ENCODE data around the gene HKDC1. TPM values are rescaled to one million over a fixed set of nuclear protein-coding genes. Genes with fewer than 3 reads are reported as not detected.
A peak's percentile ranks its signal among the peaks of the same experiment; 100 is the strongest.

The HKDC1 gene
- total RNA-seq, 1 donor from 2014 or later = not detected

DNA sequence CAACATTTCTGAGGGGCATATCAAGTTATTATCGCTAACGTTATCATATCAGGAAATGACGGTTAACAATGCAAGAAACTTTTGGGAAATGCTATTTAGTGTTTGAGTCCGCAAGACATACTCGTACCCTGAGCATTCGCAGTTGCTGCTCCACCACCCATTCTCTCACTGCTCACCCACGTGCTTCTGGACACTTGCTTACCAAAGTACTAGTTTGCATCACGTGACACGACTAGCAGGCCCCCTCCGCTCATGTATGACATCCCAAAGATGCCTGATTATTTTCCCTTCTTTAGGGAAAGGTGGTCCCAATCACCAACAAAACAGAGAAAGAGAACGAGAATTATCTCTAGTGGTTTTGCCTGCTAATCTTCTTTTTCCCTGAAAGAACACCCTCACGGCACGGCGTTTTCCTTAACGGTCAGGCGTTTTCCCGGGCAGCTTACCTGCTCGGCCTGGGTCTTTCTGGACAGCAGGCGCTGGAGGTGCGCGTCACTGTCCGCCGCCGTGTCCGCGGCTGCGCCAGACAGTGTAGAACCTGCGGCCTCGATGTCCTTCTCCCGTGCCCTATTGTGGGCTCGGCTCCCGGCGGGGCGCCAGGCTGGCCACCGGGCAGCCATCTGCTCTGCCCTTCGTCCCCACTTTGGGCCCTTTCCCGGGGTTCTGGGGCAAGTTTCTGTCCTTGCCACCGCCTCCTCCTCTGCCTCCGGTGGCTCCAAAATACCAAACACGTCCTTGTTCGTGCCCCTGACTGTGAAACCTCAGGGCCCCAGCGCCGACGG, 40.2 kb upstream of the HKDC1 start, which contains the start of gene SUPV3L1:
Gene SUPV3L1, plus strand, starts transcription at position 492 of the 782 bp plus-strand sequence. Its CDS starts 58 bp downstream, at position 550.
- Mint-ChIP-seq H3K27ac (ENCODE audit: unreplicated experiment) (peak within 1 kb of the TSS; percentile 100), H3K4me1 (ENCODE audit: low read depth, unreplicated experiment) (peaks cover 14% of the 10 kb centered on the region), H3K4me3 (ENCODE audit: unreplicated experiment) (peak within 1 kb of the TSS; percentile 98), H3K9me3 (ENCODE audit: unreplicated experiment) (peaks cover 15% of the 10 kb centered on the region), H3K36me3 (ENCODE audit: unreplicated experiment) (no peaks in the 10 kb centered on the region), H3K27me3 (ENCODE audit: unreplicated experiment) (peaks cover 6% of the 10 kb centered on the region)
- DNase-seq = peak; percentile 85
- TF ChIP-seq, protein P1, sequence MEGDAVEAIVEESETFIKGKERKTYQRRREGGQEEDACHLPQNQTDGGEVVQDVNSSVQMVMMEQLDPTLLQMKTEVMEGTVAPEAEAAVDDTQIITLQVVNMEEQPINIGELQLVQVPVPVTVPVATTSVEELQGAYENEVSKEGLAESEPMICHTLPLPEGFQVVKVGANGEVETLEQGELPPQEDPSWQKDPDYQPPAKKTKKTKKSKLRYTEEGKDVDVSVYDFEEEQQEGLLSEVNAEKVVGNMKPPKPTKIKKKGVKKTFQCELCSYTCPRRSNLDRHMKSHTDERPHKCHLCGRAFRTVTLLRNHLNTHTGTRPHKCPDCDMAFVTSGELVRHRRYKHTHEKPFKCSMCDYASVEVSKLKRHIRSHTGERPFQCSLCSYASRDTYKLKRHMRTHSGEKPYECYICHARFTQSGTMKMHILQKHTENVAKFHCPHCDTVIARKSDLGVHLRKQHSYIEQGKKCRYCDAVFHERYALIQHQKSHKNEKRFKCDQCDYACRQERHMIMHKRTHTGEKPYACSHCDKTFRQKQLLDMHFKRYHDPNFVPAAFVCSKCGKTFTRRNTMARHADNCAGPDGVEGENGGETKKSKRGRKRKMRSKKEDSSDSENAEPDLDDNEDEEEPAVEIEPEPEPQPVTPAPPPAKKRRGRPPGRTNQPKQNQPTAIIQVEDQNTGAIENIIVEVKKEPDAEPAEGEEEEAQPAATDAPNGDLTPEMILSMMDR (IDR thresholded peaks at IDR 0.05; ENCODE audit: partially characterized antibody, unreplicated experiment) = no peak

DNA sequence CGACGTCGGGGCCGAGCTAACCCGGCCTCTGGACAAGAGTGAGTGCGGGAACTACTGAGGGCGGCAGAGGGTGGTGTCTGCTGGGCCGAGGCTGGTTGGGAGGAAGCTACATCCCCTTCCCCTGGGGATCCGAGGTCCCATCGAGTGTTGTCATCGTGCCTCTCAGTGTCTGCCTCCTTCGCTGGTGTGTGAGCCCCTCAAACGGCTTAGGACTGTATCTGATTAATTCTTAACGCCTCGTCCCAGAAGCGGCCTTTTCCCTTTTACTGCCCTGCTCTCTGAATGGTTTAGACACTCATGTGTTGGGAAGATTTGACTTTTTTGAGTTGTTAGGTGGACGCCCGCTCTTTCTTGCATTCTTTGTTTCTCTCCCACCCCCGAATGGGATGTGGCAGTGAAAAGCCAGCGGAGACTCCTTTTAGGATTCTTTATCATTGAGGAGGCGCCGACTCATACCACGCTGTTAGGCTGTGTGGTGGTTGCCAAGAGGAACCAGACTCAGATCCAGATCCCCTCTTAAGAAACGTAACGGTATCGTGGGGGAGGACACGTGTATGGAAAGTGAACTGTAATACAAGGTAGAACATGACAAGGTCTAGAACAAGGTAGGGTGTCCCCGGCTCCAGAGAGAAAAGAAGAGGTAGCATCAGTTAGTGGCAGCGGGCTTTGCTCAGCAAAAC, 39.5 kb upstream of the HKDC1 start:
- peak overlapping the region; percentile 100 for H3K27ac Mint-ChIP-seq (ENCODE audit: unreplicated experiment)
- TF ChIP-seq, protein P1 (IDR thresholded peaks at IDR 0.05; ENCODE audit: partially characterized antibody, unreplicated experiment) = no peak
- no peaks in the 10 kb centered on the region for H3K36me3 Mint-ChIP-seq (ENCODE audit: unreplicated experiment)
- peak; percentile 67 for DNase-seq
- peaks cover 6% of the 10 kb centered on the region for H3K27me3 Mint-ChIP-seq (ENCODE audit: unreplicated experiment)
- H3K4me3 Mint-ChIP-seq (ENCODE audit: unreplicated experiment) = peak overlapping the region; percentile 98
- peaks cover 14% of the 10 kb centered on the region for H3K4me1 Mint-ChIP-seq (ENCODE audit: low read depth, unreplicated experiment)
- H3K9me3 Mint-ChIP-seq (ENCODE audit: unreplicated experiment) = peaks cover 15% of the 10 kb centered on the region

DNA sequence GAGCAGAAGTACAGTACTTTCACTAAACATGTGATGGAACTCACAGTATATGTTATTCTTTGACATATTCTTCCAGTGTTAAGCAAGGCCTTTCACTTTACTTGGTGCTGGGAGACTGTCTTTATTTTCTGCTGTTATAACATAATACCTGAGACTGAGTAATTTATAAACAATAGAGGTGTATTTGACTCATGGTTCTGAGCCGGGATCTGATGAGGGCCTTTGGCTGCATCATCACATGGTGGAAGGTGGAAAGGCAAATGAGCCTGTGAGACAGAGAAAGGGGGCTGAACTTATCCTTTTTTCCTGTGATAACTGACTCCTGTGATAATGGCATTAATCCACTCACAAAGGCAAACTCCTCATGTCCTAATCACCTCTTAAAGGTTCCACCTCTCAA, 38.7 kb upstream of the HKDC1 start:
- Mint-ChIP-seq H3K27me3 (ENCODE audit: unreplicated experiment) (peaks cover 5% of the 10 kb centered on the region), H3K36me3 (ENCODE audit: unreplicated experiment) (no peaks in the 10 kb centered on the region), H3K9me3 (ENCODE audit: unreplicated experiment) (peaks cover 15% of the 10 kb centered on the region), H3K27ac (ENCODE audit: unreplicated experiment) (no peak overlapping the region), H3K4me1 (ENCODE audit: low read depth, unreplicated experiment) (peaks cover 14% of the 10 kb centered on the region), H3K4me3 (ENCODE audit: unreplicated experiment) (peak overlapping the region; percentile 98)
- TF ChIP-seq, protein P1 (IDR thresholded peaks at IDR 0.05; ENCODE audit: partially characterized antibody, unreplicated experiment) = no peak
- DNase-seq = no peak

DNA sequence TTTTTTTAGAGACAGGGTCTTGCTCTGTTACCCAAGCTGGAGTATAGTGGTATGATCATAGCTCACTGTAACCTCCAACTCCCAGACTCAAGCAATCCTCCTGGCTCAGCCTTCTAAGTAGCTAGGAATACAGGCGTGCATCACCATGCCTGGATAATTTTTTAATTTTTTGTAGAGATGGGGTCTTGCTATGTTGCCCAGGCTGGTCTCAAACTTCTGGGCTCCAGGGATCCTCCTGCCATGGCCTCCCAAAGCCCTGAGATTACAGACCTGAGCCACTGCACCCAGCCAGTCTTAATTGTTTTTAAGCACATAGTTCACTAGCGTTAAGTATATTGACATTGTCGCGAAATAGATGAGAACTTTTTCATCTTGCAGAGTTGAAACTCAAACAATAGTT, 38.1 kb upstream of the HKDC1 start:
- peaks cover 5% of the 10 kb centered on the region for H3K27me3 Mint-ChIP-seq (ENCODE audit: unreplicated experiment)
- peaks cover 15% of the 10 kb centered on the region for H3K9me3 Mint-ChIP-seq (ENCODE audit: unreplicated experiment)
- peaks cover 14% of the 10 kb centered on the region for H3K4me1 Mint-ChIP-seq (ENCODE audit: low read depth, unreplicated experiment)
- no peak overlapping the region for H3K4me3 Mint-ChIP-seq (ENCODE audit: unreplicated experiment)
- TF ChIP-seq, protein P1 (IDR thresholded peaks at IDR 0.05; ENCODE audit: partially characterized antibody, unreplicated experiment) = no peak
- no peak overlapping the region for H3K27ac Mint-ChIP-seq (ENCODE audit: unreplicated experiment)
- no peak for DNase-seq
- H3K36me3 Mint-ChIP-seq (ENCODE audit: unreplicated experiment) = no peaks in the 10 kb centered on the region

GRCh38 chr10:69186524-69186923, 33.6 kb upstream of the HKDC1 start:
- Mint-ChIP-seq H3K4me1 (ENCODE audit: low read depth, unreplicated experiment) (peaks cover 4% of the 10 kb centered on the region), H3K27me3 (ENCODE audit: unreplicated experiment) (no peaks in the 10 kb centered on the region), H3K36me3 (ENCODE audit: unreplicated experiment) (no peaks in the 10 kb centered on the region), H3K9me3 (ENCODE audit: unreplicated experiment) (no peaks in the 10 kb centered on the region), H3K27ac (ENCODE audit: unreplicated experiment) (no peak overlapping the region), H3K4me3 (ENCODE audit: unreplicated experiment) (no peak overlapping the region)
- TF ChIP-seq, protein P1 (IDR thresholded peaks at IDR 0.05; ENCODE audit: partially characterized antibody, unreplicated experiment) = no peak
- no peak for DNase-seq

Data from glutamatergic neuron (in vitro differentiated cells).